Left ventricle myocardium inferior (tissue), 1 donor: ENCODE measurements around the gene EPOP. TPM values are rescaled to one million over a fixed set of nuclear protein-coding genes. Genes with fewer than 3 reads are reported as not detected.

ENCODE experiments used
- DNase-seq: peaks from one replicate; pipeline ENCODE4 v3.0.0-alpha.2; 2020
- H3K27ac ChIP-seq: fragments of 200-600 bp; replicated peaks from 2 replicates; pipeline ENCODE4 v1.8.0; 2021
- H3K27me3 ChIP-seq: fragments of 200-600 bp; 2 replicates; pipeline ENCODE4 v1.8.0; 2021; ENCODE audit warnings: low read depth
- H3K36me3 ChIP-seq: fragments of 200-600 bp; 2 replicates; pipeline ENCODE4 v1.8.0; 2021
- H3K4me1 ChIP-seq: fragments of 200-600 bp; 2 replicates; pipeline ENCODE4 v1.8.0; 2021
- H3K4me3 ChIP-seq: fragments of 200-600 bp; 2 replicates; pipeline ENCODE4 v1.8.0; 2021; ENCODE audit warnings: mild to moderate bottlenecking, moderate library complexity
- H3K9me3 ChIP-seq: fragments of 200-600 bp; replicated peaks from 2 replicates; pipeline ENCODE4 v1.8.0; 2021
- CTCF ChIP-seq: fragments of 200-600 bp; IDR thresholded peaks from 2 replicates; pipeline ENCODE4 v1.8.0; 2021; ENCODE audit warnings: antibody characterized with exemption, mild to moderate bottlenecking, borderline replicate concordance
- intact Hi-C: fragments of 100-400 bp; cut with micrococcal nuclease; formaldehyde crosslinking; loops from one replicate; pipeline ENCODE4 v1.11.0; 2022
- total RNA-seq: library from RNA; stranded (reverse); fragmentation: NEBNext Ultra II Directional; extraction: Animal tissue kit (Norgen Biotek cat#: 25700); gene quantifications from one replicate; pipeline ENCODE4 v1.2.1, GENCODE V29; 2021
- donor health status: DM: no; HTN: yes; CAD: no; lungs with severe emphysema.

Gene EPOP
- total RNA-seq, 1 donor from 2014 or later: 0.33 TPM

GRCh38 chr17:38717139-38717745, 42.5 kb upstream of the EPOP start:
- Histone ChIP-seq H3K36me3 (peaks cover 100% of the 10 kb centered on the region), H3K4me1 (peaks cover 13% of the 10 kb centered on the region), H3K4me3 (no peak overlapping the region), H3K27ac (no peak overlapping the region), H3K9me3 (no peaks in the 10 kb centered on the region), H3K27me3 (no peaks in the 10 kb centered on the region)
- TF ChIP-seq CTCF: no peak
- DNase-seq: no peak
- intact Hi-C loops: no loop called here

DNA sequence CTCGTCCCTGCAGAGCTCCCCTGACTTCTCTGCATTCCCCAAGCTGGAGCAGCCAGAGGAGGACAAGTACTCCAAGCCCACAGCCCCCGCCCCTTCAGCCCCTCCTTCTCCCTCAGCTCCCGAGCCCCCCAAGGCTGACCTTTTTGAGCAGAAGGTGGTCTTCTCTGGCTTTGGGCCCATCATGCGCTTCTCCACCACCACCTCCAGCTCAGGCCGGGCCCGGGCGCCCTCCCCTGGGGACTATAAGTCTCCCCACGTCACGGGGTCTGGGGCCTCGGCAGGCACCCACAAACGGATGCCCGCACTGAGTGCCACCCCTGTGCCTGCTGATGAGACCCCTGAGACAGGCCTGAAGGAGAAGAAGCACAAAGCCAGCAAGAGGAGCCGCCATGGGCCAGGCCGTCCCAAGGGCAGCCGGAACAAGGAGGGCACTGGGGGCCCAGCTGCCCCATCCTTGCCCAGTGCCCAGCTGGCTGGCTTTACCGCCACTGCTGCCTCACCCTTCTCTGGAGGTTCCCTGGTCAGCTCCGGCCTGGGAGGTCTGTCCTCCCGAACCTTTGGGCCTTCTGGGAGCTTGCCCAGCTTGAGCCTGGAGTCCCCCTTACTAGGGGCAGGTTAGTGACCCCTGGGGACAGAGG, 41.7 kb upstream of the EPOP start:
- peaks cover 100% of the 10 kb centered on the region for H3K36me3 ChIP-seq
- no peak for DNase-seq
- H3K4me3 ChIP-seq: no peak overlapping the region
- intact Hi-C loops: no loop called here
- TF ChIP-seq CTCF: no peak
- H3K27ac ChIP-seq: no peak overlapping the region
- H3K27me3 ChIP-seq: no peaks in the 10 kb centered on the region
- H3K4me1 ChIP-seq: peaks cover 17% of the 10 kb centered on the region
- no peaks in the 10 kb centered on the region for H3K9me3 ChIP-seq

GRCh38 chr17:38715216-38715943, 40.6 kb upstream of the EPOP start:
- Histone ChIP-seq H3K4me3 (no peak overlapping the region), H3K9me3 (no peaks in the 10 kb centered on the region), H3K27me3 (no peaks in the 10 kb centered on the region), H3K36me3 (peaks cover 97% of the 10 kb centered on the region), H3K4me1 (peaks cover 28% of the 10 kb centered on the region), H3K27ac (no peak overlapping the region)
- no peak for DNase-seq
- no peak for TF ChIP-seq CTCF
- intact Hi-C loops: no loop called here

DNA sequence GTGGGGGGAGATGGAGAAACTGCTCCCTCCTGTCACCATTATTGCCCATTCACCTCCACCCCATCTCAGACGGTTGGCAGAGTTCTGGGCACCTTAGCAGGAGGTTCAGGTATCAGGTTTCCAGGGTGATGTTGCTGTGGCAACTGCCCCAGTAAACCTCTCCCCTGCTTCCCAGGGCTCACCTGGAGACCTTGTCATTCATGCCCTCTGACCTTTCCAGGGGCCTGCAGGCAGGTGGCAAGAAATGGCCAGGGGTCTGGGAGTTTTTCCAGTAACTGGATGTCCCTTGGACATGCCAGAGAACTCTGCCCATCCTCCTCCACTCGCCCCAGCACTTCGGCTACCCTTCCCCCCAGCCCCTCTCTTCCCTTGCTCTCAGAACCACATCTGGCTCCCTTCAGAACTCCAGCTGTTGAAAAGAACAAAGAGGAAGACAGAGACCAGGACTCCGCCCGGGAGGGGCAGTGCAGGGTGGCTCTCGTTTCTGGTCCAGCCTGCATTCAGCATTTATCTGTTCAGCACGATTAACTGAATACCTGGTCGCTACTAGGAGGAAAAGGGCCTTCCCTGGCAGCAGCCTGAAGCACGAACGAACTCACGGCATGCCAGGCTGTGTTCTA, 38.8 kb upstream of the EPOP start:
- peak overlapping the region; percentile 8 for H3K27ac ChIP-seq
- intact Hi-C loops: no loop called here
- TF ChIP-seq CTCF: no peak
- peaks cover 45% of the 10 kb centered on the region for H3K4me1 ChIP-seq
- no peak overlapping the region for H3K4me3 ChIP-seq
- no peaks in the 10 kb centered on the region for H3K9me3 ChIP-seq
- no peaks in the 10 kb centered on the region for H3K27me3 ChIP-seq
- H3K36me3 ChIP-seq: peaks cover 94% of the 10 kb centered on the region
- no peak for DNase-seq

DNA sequence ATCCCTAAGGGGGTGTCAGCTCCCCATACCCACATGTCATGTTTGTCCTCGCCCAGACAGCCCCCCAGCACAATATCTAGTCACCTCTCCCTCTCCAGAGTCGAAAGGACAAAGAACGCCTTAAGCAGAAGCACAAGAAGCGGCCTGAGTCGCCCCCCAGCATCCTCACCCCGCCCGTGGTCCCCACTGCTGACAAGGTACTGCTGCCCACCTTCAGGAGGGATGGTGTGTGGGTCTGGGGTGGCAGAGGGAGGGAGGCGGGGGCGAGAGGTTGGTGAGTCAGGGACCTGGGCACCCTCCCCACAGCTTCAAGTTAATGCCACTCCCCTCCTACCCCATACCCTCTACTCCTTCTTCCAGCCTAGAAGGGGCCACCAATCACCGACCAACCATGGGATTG, 37.8 kb upstream of the EPOP start:
- Histone ChIP-seq H3K36me3 (peaks cover 94% of the 10 kb centered on the region), H3K4me3 (no peak overlapping the region)
- intact Hi-C loops: no loop called here

More for the DNA sequence above, 37.8 kb upstream of the EPOP start:
- peaks cover 54% of the 10 kb centered on the region for H3K4me1 ChIP-seq
- TF ChIP-seq CTCF: no peak
- no peaks in the 10 kb centered on the region for H3K9me3 ChIP-seq
- no peaks in the 10 kb centered on the region for H3K27me3 ChIP-seq
- DNase-seq: no peak
- H3K27ac ChIP-seq: peak overlapping the region; percentile 76
